HCT116 (cell line): Measurements from ENCODE around the gene TMC4. TPM values are rescaled to one million over a fixed set of nuclear protein-coding genes. Genes with fewer than 3 reads are reported as not detected.

ENCODE experiments used
- ATAC-seq: fragments of 200-7000 bp; cut with Tn5 transposase; 2 replicates; pipeline ENCODE4 v1.9.1; 2020; ENCODE audit warnings: mild to moderate bottlenecking, moderate library complexity
- BruUV-seq: library from RNA; stranded (reverse); fragments of 400-500 nt; replicated peaks from 2 replicates; lab custom pipeline; 2021; lab: Mats Ljungman, UMichigan
- CTCF ChIA-PET: fragments of 300-600 bp; sonication (Branson Sonifier 250); formaldehyde crosslinking; loops from one replicate; lab custom pipeline; 2021; ENCODE audit warnings: antibody characterized with exemption; lab: Charles Lee
- POLR2A ChIA-PET: fragments of 300-600, 350-600 bp; sonication (Branson Sonifier 250); formaldehyde crosslinking; loops from one replicate; lab custom pipeline; 2021; ENCODE audit warnings: antibody characterized with exemption; lab: Charles Lee
- RAD21 ChIA-PET, 2 experiments: fragments of 300-600 bp; sonication (Branson Sonifier 250); formaldehyde crosslinking; loops; one replicate each; lab custom pipeline; 2023; ENCODE audit warnings: low total read pairs in 2 of 2; ENCODE audit not compliant: uncharacterized antibody in 2 of 2, unreplicated experiment in 2 of 2, low non-redundant PET in 1 of 2; lab: Charles Lee
- DNase-seq: peaks from one replicate; pipeline ENCODE4 v3.0.0-alpha.2; 2010; ENCODE audit warnings: low read depth, low spot score
- H2AFZ ChIP-seq: fragments of 200-600 bp; shearing (Covaris generic), sonication (generic); 2 replicates; pipeline ENCODE4 v1.6.1; 2017; ENCODE audit warnings: low read depth, mixed run types, mixed read lengths, antibody characterized with exemption, low read length; ENCODE audit not compliant: poor library complexity, severe bottlenecking
- H3K27ac ChIP-seq: 2 replicates; pipeline ENCODE4 v1.5.1; 2012; ENCODE audit warnings: low read depth, low read length
- H3K27me3 ChIP-seq: fragments of 200-600 bp; sonication (generic); 2 replicates; pipeline ENCODE4 v1.6.1; 2016; ENCODE audit warnings: mixed run types, low read length, mixed read lengths; ENCODE audit not compliant: insufficient read depth
- H3K36me3 ChIP-seq, 2 experiments: fragments of 200-500 bp in 1 of 2; fragments of 200-600 bp in 1 of 2; sonication (Bioruptor generic) in 1 of 2; sonication (generic) in 1 of 2; 2 replicates each; pipeline versions ENCODE4 v1.5.1 to v1.6.1; 2014 to 2016; ENCODE audit warnings: low read length in 2 of 2, inconsistent platforms in 1 of 2, mixed read lengths in 1 of 2, mixed run types in 1 of 2; ENCODE audit not compliant: insufficient read depth in 2 of 2, control insufficient read depth in 1 of 2
- H3K4me1 ChIP-seq, 2 experiments: fragments of 200-600 bp in 1 of 2; sonication (generic) in 1 of 2; 2 replicates each; pipeline versions ENCODE4 v1.5.1 to v1.6.1; 2012 to 2017; ENCODE audit warnings: low read length in 2 of 2, inconsistent platforms in 1 of 2, mild to moderate bottlenecking in 1 of 2, mixed read lengths in 1 of 2, mixed run types in 1 of 2, moderate library complexity in 1 of 2; ENCODE audit not compliant: insufficient read depth in 2 of 2, control insufficient read depth in 1 of 2
- H3K4me2 ChIP-seq: fragments of 200-600 bp; sonication (generic); 2 replicates; pipeline ENCODE4 v1.6.1; 2017; ENCODE audit warnings: mixed run types, low read length, mixed read lengths
- H3K4me3 ChIP-seq, 2 experiments: fragments of 200-600 bp in 1 of 2; sonication (generic) in 1 of 2; replicated peaks in 1 of 2; 2 replicates each; pipeline ENCODE4 v1.5.1; 2011 to 2016; ENCODE audit warnings: low read length in 2 of 2, control low read depth in 1 of 2, low read depth in 1 of 2, mild to moderate bottlenecking in 1 of 2, mixed read lengths in 1 of 2, mixed run types in 1 of 2
- H3K79me2 ChIP-seq: fragments of 200-600 bp; sonication (generic); 2 replicates; pipeline ENCODE4 v1.6.1; 2017; ENCODE audit warnings: mild to moderate bottlenecking, mixed run types, low read length, moderate library complexity, mixed read lengths; ENCODE audit not compliant: insufficient read depth
- H3K9ac ChIP-seq: fragments of 200-600 bp; sonication (generic); 2 replicates; pipeline ENCODE4 v1.6.1; 2016; ENCODE audit warnings: low read length, mixed read lengths
- H3K9me2 ChIP-seq: fragments of 200-600 bp; sonication (generic), shearing (Covaris generic); 2 replicates; pipeline ENCODE4 v1.6.1; 2017; ENCODE audit warnings: mixed run types, mild to moderate bottlenecking, moderate library complexity; ENCODE audit not compliant: insufficient read depth
- H3K9me3 ChIP-seq, 2 experiments: fragments of 200-500 bp in 1 of 2; fragments of 200-600 bp in 1 of 2; sonication (Bioruptor generic) in 1 of 2; sonication (generic) in 1 of 2; 2 replicates each; pipeline ENCODE4 v1.6.1; 2014 to 2017; ENCODE audit warnings: low read length in 2 of 2, mixed read lengths in 2 of 2, inconsistent platforms in 1 of 2, low read depth in 1 of 2, mild to moderate bottlenecking in 1 of 2, mixed run types in 1 of 2, moderate library complexity in 1 of 2; ENCODE audit not compliant: control insufficient read depth in 1 of 2, insufficient read depth in 1 of 2
- H4K20me1 ChIP-seq: fragments of 200-600 bp; sonication (generic), shearing (Covaris generic); 2 replicates; pipeline ENCODE4 v1.6.1; 2017; ENCODE audit warnings: mixed run types, mild to moderate bottlenecking, moderate library complexity; ENCODE audit not compliant: insufficient read depth
- CTCF ChIP-seq, 3 experiments: fragments of 200-600 bp in 1 of 3; sonication (generic) in 1 of 3; IDR thresholded peaks in 2 of 3; conservative IDR thresholded peaks in 1 of 3; 2 replicates each; pipeline ENCODE4 v1.5.1; 2012 to 2017; ENCODE audit warnings: low read depth in 2 of 3, low read length in 2 of 3, antibody characterized with exemption in 1 of 3, borderline replicate concordance in 1 of 3, control low read depth in 1 of 3, mild to moderate bottlenecking in 1 of 3, mixed read lengths in 1 of 3, mixed run types in 1 of 3, moderate library complexity in 1 of 3; ENCODE audit not compliant: insufficient read depth in 1 of 3
- EZH2 ChIP-seq: fragments of 200-600 bp; sonication (generic); IDR thresholded peaks from 2 replicates; pipeline ENCODE4 v1.6.1; 2017; ENCODE audit warnings: antibody characterized with exemption, mixed run types
- MAX ChIP-seq: IDR thresholded peaks from 2 replicates; pipeline ENCODE4 v1.6.1; 2012
- POLR2AphosphoS5 ChIP-seq: IDR thresholded peaks from 2 replicates; pipeline ENCODE4 v1.6.1; 2011; ENCODE audit warnings: mild to moderate bottlenecking, low read depth, low read length, moderate library complexity
- REST ChIP-seq: IDR thresholded peaks from 2 replicates; pipeline ENCODE4 v1.6.1; 2012; ENCODE audit warnings: low read depth
- ZFX ChIP-seq: fragments of 450-650 bp; IDR thresholded peaks from 2 replicates; pipeline ENCODE4 v1.6.1; 2017
- intact Hi-C: fragments of 100-400 bp; cut with micrococcal nuclease; formaldehyde crosslinking; loops from 2 replicates; pipeline ENCODE4 v1.10.0; 2022
- total RNA-seq: library from RNA; stranded (reverse); gene quantifications from one replicate; pipeline ENCODE4 v1.2.1, GENCODE V29; 2021; ENCODE audit not compliant: unreplicated experiment

Gene TMC4
- total RNA-seq, 1 experiment from 2014 or later = 60.3 TPM

- TF ChIP-seq CTCF (IDR thresholded peaks at IDR 0.05 in 2 of 3, conservative IDR thresholded peaks at IDR 0.05 in 1 of 3; ENCODE audit: borderline replicate concordance in 1 of 3, insufficient read depth in 1 of 3, low read depth in 2 of 3, low read length in 2 of 3) (no peak), MAX (no peak), EZH2 (no peak)
Measured at GRCh38 chr19:54204767-54205468, 32.0 kb upstream of the TMC4 start (continued).

GRCh38 chr19:54203151-54203611, 30.2 kb upstream of the TMC4 start:
- ChIA-PET RAD21 (no interaction called here), POLR2A (interaction anchor here (5.7 kb wide), 1 partner anchor 14 kb away, joined by 126 read pairs; the partner anchor contains the start of genes MBOAT7 and TSEN34), CTCF (no interaction called here)
- Histone ChIP-seq H3K9me3 (no peaks in the 10 kb centered on the region), H3K4me1 (peaks cover 9 to 51% of the 10 kb centered on the region in 2 experiments), H3K4me3 (0 out of 4 replicates have a peak overlapping the region, but pooled peaks of 1 of the 2 experiments have one; percentile 8), H3K79me2 (peaks cover 78% of the 10 kb centered on the region), H3K4me2 (peak overlapping the region; percentile 97), H3K9me2 (no peaks in the 10 kb centered on the region), H3K9ac (peak overlapping the region; percentile 99), H3K36me3 (peaks cover 54 to 71% of the 10 kb centered on the region in 2 experiments), H2AFZ (no peak overlapping the region), H3K27ac (no peak overlapping the region), H3K27me3 (no peaks in the 10 kb centered on the region), H4K20me1 (peaks cover 64% of the 10 kb centered on the region; the same call in 1 of the 2 replicates)
- intact Hi-C loops = no loop called here
- DNase-seq = no peak
- ATAC-seq = no peak
- TF ChIP-seq CTCF (IDR thresholded peaks at IDR 0.05 in 2 of 3, conservative IDR thresholded peaks at IDR 0.05 in 1 of 3; ENCODE audit: borderline replicate concordance in 1 of 3, insufficient read depth in 1 of 3, low read depth in 2 of 3, low read length in 2 of 3) (no peak), ZFX (no peak), REST (no peak), MAX (no peak), POLR2AphosphoS5 (no peak)
- BruUV-seq = no TSS peak
